ENCODE measurements around the gene DMD. TPM values are rescaled to one million over a fixed set of nuclear protein-coding genes. Genes with fewer than 3 reads are reported as not detected.
"Not testable (repeated sequence)": the region's sequence is repeated elsewhere in the genome, so short reads cannot be mapped to it uniquely, and the experiment has no call there.

DMD gene
- total RNA-seq, 6 experiments from 2014 or later, result 4.9 to 6.0 (median 5.5) TPM

DNA sequence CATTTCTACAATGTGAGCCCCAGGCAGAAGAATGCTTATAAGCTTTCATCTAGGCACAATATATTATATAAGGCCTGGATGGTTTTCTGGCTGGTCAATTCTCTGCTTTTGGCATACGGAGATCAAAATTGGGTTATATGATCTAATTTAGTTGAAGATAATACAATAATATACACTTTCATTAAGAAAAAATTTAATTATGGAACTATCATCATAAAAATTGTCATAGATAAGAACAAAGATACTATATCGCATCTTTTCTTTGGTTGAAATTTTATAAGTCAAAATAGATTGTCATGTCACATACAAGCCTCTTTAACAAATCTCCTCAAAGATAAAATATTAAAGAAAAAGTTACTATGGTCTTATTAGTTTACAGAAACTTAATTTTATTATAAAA, 17.1 kb downstream of the DMD start:
- Mint-ChIP-seq H3K4me3 (no peak overlapping the region), H3K9me3 (no peaks in the 10 kb centered on the region; the same call in 1 of the 2 replicates), H3K36me3 (ENCODE audit: low read depth) (no peaks in the 10 kb centered on the region), H3K4me1 (ENCODE audit: low read depth) (no peaks in the 10 kb centered on the region), H3K27ac (no peak overlapping the region), H3K27me3 (ENCODE audit: insufficient read depth) (no peaks in the 10 kb centered on the region)
- DNase-seq, result no peak
- TF ChIP-seq, protein P1, sequence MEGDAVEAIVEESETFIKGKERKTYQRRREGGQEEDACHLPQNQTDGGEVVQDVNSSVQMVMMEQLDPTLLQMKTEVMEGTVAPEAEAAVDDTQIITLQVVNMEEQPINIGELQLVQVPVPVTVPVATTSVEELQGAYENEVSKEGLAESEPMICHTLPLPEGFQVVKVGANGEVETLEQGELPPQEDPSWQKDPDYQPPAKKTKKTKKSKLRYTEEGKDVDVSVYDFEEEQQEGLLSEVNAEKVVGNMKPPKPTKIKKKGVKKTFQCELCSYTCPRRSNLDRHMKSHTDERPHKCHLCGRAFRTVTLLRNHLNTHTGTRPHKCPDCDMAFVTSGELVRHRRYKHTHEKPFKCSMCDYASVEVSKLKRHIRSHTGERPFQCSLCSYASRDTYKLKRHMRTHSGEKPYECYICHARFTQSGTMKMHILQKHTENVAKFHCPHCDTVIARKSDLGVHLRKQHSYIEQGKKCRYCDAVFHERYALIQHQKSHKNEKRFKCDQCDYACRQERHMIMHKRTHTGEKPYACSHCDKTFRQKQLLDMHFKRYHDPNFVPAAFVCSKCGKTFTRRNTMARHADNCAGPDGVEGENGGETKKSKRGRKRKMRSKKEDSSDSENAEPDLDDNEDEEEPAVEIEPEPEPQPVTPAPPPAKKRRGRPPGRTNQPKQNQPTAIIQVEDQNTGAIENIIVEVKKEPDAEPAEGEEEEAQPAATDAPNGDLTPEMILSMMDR (IDR thresholded peaks at IDR 0.05), result no peak

DNA sequence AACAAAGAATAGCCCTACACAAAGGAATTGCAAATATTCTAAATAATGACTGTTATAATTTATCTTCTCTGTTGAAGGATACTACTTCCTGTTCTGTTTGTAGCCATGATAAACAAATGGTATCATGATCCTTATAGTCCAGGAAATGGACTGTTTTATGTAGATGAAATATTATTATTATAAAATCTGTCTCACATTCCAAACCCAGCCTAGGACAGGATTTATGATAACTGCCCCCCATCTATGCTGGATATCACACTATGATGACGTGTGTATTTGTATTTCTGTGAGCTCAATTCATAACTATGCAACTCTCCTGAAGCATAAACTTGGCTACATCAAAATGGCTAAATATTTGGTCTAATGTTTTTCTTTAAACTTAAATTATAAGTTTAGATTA, 21.3 kb downstream of the DMD start:
- no peak overlapping the region for H3K27ac Mint-ChIP-seq
- H3K27me3 Mint-ChIP-seq (ENCODE audit: insufficient read depth), result no peaks in the 10 kb centered on the region
- H3K4me1 Mint-ChIP-seq (ENCODE audit: low read depth), result no peaks in the 10 kb centered on the region
- no peak overlapping the region for H3K4me3 Mint-ChIP-seq
- H3K9me3 Mint-ChIP-seq, result peaks cover 10% of the 10 kb centered on the region; the same call in 1 of the 2 replicates
- no peaks in the 10 kb centered on the region for H3K36me3 Mint-ChIP-seq (ENCODE audit: low read depth)
- no peak for DNase-seq
- TF ChIP-seq, protein P1 (IDR thresholded peaks at IDR 0.05), result no peak

DNA sequence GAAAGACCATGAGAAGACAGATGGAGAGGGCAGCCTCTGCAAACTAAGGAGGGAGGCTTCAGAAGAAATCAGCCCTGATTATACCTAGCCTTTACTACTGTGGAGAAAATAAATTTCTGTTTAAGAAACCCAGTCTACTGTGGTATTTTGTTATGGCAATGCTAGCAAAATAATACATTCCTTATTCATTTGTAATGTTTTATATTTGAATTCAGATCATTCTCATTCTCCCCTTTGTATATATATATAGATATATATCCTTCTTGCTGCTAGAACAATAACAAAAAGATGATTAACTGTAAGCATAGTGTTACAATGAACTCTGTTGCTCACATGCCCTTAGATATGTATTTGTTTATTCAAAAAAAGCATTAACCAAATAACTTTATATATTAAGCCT, 22.5 kb downstream of the DMD start:
- H3K4me1 Mint-ChIP-seq (ENCODE audit: low read depth), result no peaks in the 10 kb centered on the region
- no peak for DNase-seq

DNA sequence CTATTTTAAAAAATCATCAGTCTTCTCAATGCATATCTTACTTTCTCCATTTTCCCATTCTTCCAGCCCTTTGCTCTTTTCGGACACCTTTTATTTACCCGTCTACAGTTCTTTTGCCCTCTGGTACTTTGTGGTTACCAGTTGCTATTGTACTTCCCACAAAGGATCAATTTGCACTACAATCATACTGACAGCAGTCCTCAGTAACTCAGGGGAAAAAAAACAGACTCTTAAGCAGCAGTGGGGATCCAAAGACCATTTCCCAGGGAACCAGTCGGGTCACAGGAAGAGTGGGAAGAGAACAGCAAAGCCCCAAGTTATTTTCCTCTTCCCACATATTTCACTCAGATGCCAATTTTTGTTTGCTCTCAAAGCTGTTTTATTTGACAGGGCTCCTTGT, 23.1 kb downstream of the DMD start:
- TF ChIP-seq, protein P1 (IDR thresholded peaks at IDR 0.05), result no peak
- Mint-ChIP-seq H3K36me3 (ENCODE audit: low read depth) (no peaks in the 10 kb centered on the region), H3K4me3 (no peak overlapping the region), H3K4me1 (ENCODE audit: low read depth) (no peaks in the 10 kb centered on the region), H3K27me3 (ENCODE audit: insufficient read depth) (no peaks in the 10 kb centered on the region), H3K27ac (no peak overlapping the region), H3K9me3 (peaks cover 10% of the 10 kb centered on the region)
- DNase-seq, result no peak

More for the DNA sequence above, 22.5 kb downstream of the DMD start:
- Mint-ChIP-seq H3K9me3 (peaks cover 10% of the 10 kb centered on the region; the same call in 1 of the 2 replicates), H3K27ac (no peak overlapping the region), H3K36me3 (ENCODE audit: low read depth) (no peaks in the 10 kb centered on the region), H3K4me3 (no peak overlapping the region), H3K27me3 (ENCODE audit: insufficient read depth) (no peaks in the 10 kb centered on the region)
- TF ChIP-seq, protein P1 (IDR thresholded peaks at IDR 0.05), result no peak

DNA sequence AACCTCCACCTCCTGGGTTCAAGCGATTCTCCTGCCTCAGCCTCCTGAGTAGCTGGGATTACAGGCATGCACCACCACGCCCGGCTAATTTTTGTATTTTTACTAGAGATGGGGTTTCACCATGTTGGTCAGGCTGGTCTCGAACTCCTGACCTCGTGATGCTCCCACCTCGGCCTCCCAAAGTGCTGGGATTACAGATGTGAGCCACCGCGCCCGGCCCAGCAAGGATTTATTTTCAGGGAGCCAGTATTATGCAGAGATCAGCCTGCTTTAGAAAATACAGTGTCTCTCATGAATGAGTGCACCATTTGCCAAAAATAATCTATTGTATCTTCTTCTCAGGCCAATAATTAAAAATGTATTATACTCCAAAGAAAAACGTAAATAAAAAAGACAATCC, 26.5 kb downstream of the DMD start:
- H3K9me3 Mint-ChIP-seq, result peaks cover 16% of the 10 kb centered on the region
- not testable (repeated sequence) for H3K4me3 Mint-ChIP-seq; H3K27me3 Mint-ChIP-seq (ENCODE audit: insufficient read depth); DNase-seq; H3K36me3 Mint-ChIP-seq (ENCODE audit: low read depth); H3K4me1 Mint-ChIP-seq (ENCODE audit: low read depth); H3K27ac Mint-ChIP-seq

DNA sequence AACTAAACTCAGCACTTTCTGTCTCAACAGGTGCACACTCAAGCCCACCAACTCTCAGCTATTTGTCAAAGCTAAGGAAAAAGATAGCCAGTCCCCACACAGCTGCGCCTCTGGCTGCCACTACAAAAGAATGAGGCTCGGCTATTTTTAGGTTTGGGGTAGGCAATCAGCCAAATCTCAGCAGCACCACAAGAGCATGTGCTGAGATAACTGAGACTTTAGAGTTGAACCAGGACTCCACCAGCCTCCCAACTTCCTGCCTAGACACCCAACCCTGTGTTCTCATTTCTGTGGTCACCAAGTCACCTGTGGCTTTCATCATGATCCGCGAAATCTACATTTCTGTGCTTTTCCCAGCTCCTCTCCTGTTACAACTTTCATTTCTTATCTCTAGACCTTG, 28.0 kb downstream of the DMD start:
- no peaks in the 10 kb centered on the region for H3K36me3 Mint-ChIP-seq (ENCODE audit: low read depth)
- no peaks in the 10 kb centered on the region for H3K27me3 Mint-ChIP-seq (ENCODE audit: insufficient read depth)
- H3K4me3 Mint-ChIP-seq, result no peak overlapping the region
- DNase-seq, result no peak
- TF ChIP-seq, protein P1 (IDR thresholded peaks at IDR 0.05), result no peak
- H3K27ac Mint-ChIP-seq, result no peak overlapping the region
- H3K4me1 Mint-ChIP-seq (ENCODE audit: low read depth), result no peaks in the 10 kb centered on the region
- H3K9me3 Mint-ChIP-seq, result peaks cover 16% of the 10 kb centered on the region

Data from HFFc6 (cell line).